Astrocyte of the hippocampus (primary cell): ENCODE measurements around the gene MAPK1.
"Not testable (repeated sequence)": the region's sequence is repeated elsewhere in the genome, so short reads cannot be mapped to it uniquely, and the experiment has no call there.

ENCODE experiments used
- DNase-seq: peaks from one replicate; pipeline ENCODE4 v3.0.0; 2011; ENCODE audit warnings: low read depth, low spot score

The MAPK1 gene

DNA sequence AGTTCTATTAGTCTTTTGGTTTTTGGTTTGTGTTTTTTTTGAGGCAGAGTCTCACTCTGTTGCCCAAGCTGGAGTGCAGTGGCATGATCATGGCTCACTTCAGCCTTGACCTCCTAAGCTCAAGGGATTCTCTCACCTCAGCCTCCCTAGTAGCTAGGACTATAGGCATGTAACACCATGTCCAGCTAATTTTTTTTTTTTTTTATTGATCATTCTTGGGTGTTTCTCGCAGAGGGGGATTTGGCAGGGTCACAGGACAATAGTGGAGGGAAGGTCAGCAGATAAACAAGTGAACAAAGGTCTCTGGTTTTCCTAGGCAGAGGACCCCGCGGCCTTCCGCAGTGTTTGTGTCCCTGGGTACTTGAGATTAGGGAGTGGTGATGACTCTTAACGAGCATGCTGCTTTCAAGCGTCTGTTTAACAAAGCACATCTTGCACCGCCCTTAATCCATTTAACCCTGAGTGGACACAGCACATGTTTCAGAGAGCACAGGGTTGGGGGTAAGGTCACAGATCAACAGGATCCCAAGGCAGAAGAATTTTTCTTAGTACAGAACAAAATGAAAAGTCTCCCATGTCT, 15.4 kb upstream of the MAPK1 start:
- not testable (repeated sequence) for DNase-seq

DNA sequence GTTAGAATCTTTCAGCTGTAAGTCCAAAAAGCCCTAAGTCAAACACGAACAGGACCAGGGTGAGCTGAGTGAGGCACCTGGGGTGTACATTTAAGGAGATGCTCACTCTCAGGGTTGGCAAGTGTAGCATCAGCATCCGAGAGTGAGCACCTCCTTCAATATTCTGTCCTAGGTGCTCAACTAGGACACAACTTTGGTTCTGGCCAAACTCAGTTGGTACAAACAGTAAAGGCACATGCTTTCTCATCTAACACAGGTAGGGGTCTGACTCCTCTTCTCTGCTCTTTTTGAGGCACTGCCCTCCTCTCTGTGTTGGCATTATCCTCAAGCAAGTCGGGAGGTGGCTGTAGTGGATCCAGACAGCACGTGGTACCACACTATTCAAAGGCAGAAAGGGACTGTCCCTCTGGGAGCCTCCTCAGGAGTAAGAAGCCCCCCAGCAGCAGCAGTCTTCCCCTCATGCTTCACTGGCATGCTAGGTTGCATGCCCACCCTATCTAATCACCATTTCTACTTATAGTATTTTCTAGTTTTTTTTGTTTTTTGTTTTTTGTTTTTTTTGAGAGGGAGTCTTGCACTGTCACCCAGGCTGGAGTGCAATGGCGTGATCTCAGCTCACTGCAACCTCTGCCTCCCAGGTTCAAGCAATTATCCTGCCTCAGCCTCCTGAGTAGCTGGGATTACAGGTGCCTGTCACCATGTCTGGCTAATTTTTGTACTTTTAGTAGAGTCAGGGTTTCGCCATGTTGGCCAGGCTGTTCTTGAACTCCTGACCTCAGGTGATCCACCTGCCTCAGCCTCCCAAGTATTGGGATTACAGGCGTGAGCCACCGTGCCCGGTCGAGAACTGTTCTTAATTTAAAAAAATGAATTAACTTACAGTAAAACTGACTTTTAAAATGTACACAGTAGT, 14.7 kb upstream of the MAPK1 start:
- DNase-seq = no peak

- DNase-seq = no peak
These were observed 9.2 kb upstream of the MAPK1 start for GRCh38 chr22:21876486-21877176.

DNA sequence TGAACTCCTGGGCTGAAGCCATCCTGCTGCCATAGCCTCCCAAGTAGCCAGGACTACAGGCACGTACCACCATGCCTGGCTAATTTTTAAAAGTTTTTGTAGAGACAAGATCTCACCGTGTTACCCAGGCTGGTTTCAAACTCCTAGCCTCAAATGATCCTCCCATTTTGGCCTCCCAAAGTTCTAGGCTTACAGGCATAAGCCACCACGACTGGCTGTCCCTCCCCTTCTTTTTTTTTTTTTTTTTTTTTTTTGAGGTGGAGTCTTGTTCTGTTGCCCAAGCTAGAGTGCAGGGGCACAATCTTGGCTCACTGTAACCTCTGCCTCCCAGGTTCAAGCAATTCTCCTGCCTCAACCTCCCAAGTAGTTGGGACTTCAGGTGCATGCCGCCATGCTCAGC, 7.5 kb upstream of the MAPK1 start:
- not testable (repeated sequence) for DNase-seq

DNA sequence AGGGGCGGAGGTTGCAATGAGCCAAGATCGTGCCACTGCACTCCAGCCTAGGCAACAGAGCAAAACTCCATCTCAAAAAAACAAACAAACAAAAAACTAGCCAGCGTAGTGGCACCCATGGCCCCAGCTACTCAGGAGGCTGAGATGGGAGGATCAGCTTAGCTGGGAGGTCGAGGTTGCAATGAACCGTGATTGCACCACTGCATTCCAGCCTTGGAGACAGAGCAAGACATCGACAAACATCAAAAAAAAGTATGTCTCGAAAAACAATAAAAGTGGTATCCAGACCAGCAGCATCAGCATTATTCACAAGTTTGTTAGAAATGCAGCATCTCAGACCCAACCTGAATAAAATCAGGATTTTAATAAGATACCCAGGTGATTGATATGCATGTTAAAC, 6.2 kb upstream of the MAPK1 start:
- no peak for DNase-seq

DNA sequence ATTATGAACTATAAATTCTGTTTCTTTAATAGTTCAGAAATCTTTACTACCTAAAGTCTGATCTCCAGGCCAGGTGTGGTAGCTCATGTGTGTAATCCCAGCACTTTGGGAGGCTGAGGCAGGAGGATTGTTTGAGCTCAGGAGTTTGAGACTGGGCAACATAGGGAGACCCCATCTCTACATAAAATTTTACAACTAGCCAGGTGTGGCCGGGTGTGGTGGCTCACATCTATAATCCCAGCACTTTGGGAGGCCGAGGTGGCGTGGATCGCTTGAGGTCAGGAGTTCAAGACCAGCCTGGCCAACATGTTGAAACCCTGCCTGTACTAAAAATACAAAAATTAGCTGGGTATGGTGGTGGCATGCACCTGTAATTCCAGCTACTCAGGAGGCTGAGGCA, 5.3 kb upstream of the MAPK1 start:
- DNase-seq = not testable (repeated sequence)

DNA sequence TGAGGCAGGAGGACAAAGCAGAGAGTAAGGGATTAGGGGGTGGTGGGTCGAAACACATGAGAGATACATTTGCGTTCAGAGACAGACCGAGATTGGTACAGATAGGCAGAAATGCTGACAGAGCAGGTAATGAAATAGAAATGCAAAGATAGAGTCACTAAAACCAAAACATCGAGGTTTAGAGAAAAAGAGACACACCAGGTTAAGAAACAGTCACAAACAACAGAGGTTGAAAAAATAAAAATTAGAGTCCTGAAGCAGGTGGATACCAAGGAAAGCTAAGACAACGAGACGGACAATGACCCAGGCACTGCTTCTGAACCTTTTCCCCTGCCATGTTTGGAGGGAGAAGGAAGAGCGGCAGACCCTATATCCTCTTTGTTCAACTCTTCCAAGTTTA, 1.2 kb upstream of the MAPK1 start:
- DNase-seq = no peak

DNA sequence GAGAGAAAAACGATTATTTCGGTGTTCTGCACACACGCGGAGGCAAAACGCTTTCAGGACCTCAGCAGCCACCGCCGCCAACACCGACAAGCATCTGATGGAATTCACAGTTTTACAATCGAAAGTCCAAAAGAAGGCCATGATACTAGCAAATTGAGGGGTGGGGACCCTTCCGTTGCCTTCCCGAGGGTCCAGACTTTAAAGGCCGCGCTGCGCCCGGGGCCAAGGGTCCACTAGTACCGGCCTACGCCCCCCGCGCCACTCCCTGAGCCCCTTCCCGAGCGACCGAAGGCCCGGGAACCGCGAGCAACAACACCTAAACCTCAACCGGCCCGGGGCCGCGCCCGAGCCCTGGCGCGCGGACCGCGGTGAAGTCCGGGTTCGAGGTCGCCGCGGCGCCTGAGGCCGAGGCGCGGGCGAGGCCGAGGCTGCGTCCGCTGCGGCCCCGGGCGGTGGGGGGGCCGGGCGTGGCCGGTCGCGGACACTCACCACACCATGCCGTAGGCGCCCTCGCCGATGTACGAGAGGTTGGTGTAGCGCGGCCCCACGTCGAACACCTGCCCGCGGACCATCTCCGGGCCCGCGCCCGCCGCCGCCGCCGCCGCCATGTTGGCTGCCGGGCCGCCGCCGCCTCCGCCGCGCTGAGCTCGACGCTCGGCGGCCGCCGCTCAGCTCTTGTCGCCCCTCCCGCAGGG, 465 bp downstream of the MAPK1 start:
- peak; percentile 52 for DNase-seq

DNA sequence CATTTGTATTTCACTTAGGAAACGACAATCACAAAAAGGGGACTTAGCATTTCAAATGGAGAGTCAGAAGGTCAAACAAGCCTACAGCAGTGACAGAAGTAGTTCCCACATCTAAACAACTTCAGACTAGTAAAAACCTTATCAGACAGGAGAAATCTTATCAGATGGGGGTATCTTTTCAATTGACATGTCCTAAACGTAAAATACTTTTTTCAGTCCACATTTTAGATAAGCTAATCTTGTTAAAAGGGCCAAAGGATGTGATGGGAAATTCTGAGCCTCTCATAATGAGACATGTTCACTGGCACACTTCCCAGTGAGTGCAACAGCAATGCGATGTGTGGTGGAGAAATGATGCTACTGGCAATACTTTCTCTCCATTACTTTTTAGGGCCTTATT, 2.4 kb downstream of the MAPK1 start:
- peak; percentile 85 for DNase-seq

DNA sequence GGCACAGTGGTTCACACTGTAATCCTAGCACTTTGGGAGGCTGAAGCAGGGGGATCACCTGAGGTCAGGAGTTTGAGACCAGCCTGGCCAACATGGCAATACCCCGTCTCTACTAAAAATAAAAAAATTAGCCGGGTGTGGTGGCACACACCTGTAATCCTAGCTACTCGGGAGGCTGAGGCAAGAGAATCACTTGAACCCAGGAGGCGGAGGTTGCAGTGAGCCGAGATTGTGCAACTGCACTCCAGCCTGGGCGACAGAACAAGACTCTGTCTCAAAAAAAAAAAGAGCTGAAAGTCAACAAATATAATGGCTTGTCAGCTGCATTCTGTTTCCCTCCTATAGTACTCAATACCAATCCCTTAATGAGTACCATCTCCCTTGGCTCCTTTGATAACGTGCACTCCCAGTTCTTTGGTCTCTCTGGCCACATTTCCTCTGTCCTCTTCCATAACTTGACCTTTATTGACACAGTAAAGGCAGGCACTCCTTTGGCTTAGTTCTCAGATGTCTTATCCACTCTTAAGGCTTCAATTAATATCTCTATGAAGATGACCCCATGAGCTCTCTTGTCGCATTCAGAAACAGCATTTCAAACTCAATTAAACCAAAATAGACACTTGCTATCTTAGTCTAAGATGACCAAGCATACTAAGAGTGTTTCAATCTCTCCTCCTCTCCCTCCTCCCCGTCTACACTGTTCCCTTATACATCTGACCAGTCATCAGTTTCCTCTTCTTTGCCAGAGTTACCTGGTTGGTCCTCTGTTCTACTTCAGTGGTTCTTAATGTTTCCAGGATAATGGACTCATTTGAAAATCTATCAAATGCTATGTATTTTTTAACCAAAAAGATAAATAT, 4.8 kb downstream of the MAPK1 start:
- no peak for DNase-seq

GRCh38 chr22:21861851-21862250, 5.6 kb downstream of the MAPK1 start:
- DNase-seq = no peak

- no peak for DNase-seq
These were observed 6.1 kb downstream of the MAPK1 start for GRCh38 chr22:21861264-21861848.

GRCh38 chr22:21860491-21861039, 6.9 kb downstream of the MAPK1 start:
- no peak for DNase-seq

- DNase-seq = no peak
These were observed 9.2 kb downstream of the MAPK1 start for GRCh38 chr22:21858025-21858764.

- no peak for DNase-seq
These were observed 9.9 kb downstream of the MAPK1 start for GRCh38 chr22:21857481-21857914.

GRCh38 chr22:21856868-21857267, 10.6 kb downstream of the MAPK1 start:
- no peak for DNase-seq

- DNase-seq = no peak
These were observed 11.2 kb downstream of the MAPK1 start for GRCh38 chr22:21856197-21856596.

- no peak for DNase-seq
These were observed 11.8 kb downstream of the MAPK1 start for GRCh38 chr22:21855676-21856075.

GRCh38 chr22:21850660-21851059, 16.8 kb downstream of the MAPK1 start:
- DNase-seq = no peak

DNA sequence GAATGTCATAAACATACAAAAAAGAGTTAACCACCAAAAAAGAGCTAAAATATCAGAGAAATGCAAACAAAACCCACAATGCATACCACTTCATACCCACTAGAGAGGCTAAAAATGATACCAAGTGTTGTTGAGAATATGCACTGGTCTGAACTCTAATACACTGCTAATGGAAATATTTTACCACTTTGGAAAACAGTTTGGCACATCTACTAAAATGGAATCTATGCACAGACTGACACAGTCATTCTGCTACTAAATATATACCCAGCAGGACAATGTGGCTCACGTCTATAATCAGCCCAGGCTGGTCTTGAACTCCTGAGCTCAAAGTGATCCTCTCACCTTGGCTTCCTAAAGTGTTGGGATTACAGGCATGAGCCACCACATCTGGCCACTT, 18.0 kb downstream of the MAPK1 start:
- peak; percentile 24 for DNase-seq
